Central memory CD8-positive, alpha-beta T cell (primary cell): ENCODE measurements around the gene TBR1.
A peak's percentile ranks its signal among the peaks of the same experiment; 100 is the strongest.

Experiments
- ATAC-seq: fragments of 150-1000 bp; cut with Tn5 transposase; replicated peaks from 2 replicates; pipeline ENCODE4 v1.10.0; 2022; ENCODE audit warnings: mild to moderate bottlenecking, moderate FRiP score, moderate number of reproducible peaks; ENCODE audit not compliant: poor library complexity, severe bottlenecking; ENCODE audit errors: extremely low read depth
- DNase-seq, 2 donors: peaks; one replicate each; pipeline ENCODE4 v3.0.0; 2021; ENCODE audit warnings: low spot score in 2 of 2
- H3K27ac Mint-ChIP-seq: one replicate; pipeline ENCODE4 v1.8.0; 2022; ENCODE audit warnings: low read depth, mild to moderate bottlenecking, moderate library complexity, mixed read lengths
- H3K27me3 Mint-ChIP-seq: one replicate; pipeline ENCODE4 v1.8.0; 2022; ENCODE audit warnings: mixed read lengths
- H3K36me3 Mint-ChIP-seq: one replicate; pipeline ENCODE4 v1.8.0; 2022; ENCODE audit warnings: mild to moderate bottlenecking, moderate library complexity, mixed read lengths; ENCODE audit not compliant: insufficient read depth
- H3K4me1 Mint-ChIP-seq: one replicate; pipeline ENCODE4 v1.8.0; 2022; ENCODE audit warnings: mixed read lengths
- H3K4me3 Mint-ChIP-seq: one replicate; pipeline ENCODE4 v1.8.0; 2022; ENCODE audit warnings: mild to moderate bottlenecking, moderate library complexity, mixed read lengths
- H3K9me3 Mint-ChIP-seq: one replicate; pipeline ENCODE4 v1.8.0; 2022; ENCODE audit warnings: mixed read lengths

Gene TBR1

GRCh38 chr2:161391737-161392506, 24.2 kb upstream of the TBR1 start:
- H3K36me3 Mint-ChIP-seq: peaks cover 21% of the 10 kb centered on the region
- ATAC-seq: no peak
- no peaks in the 10 kb centered on the region for H3K9me3 Mint-ChIP-seq

GRCh38 chr2:161400076-161400475, 16.0 kb upstream of the TBR1 start:
- DNase-seq (no peak), ATAC-seq (no peak)
- Mint-ChIP-seq H3K27ac (no peak overlapping the region), H3K36me3 (peaks cover 17% of the 10 kb centered on the region), H3K4me3 (no peak overlapping the region), H3K27me3 (no peaks in the 10 kb centered on the region), H3K9me3 (no peaks in the 10 kb centered on the region), H3K4me1 (no peaks in the 10 kb centered on the region)

More at GRCh38 chr2:161391737-161392506, 24.2 kb upstream of the TBR1 start:
- Mint-ChIP-seq H3K4me1 (no peaks in the 10 kb centered on the region), H3K27ac (no peak overlapping the region), H3K27me3 (no peaks in the 10 kb centered on the region), H3K4me3 (no peak overlapping the region)
- DNase-seq: no peak

GRCh38 chr2:161402297-161402696, 13.8 kb upstream of the TBR1 start:
- H3K4me3 Mint-ChIP-seq: no peak overlapping the region
- H3K27me3 Mint-ChIP-seq: no peaks in the 10 kb centered on the region
- no peaks in the 10 kb centered on the region for H3K4me1 Mint-ChIP-seq
- no peaks in the 10 kb centered on the region for H3K9me3 Mint-ChIP-seq
- DNase-seq (no peak), ATAC-seq (no peak)
- peaks cover 8% of the 10 kb centered on the region for H3K36me3 Mint-ChIP-seq
- H3K27ac Mint-ChIP-seq: no peak overlapping the region

- Mint-ChIP-seq H3K4me3 (no peak overlapping the region), H3K4me1 (no peaks in the 10 kb centered on the region), H3K27me3 (no peaks in the 10 kb centered on the region), H3K27ac (no peak overlapping the region), H3K36me3 (peaks cover 9% of the 10 kb centered on the region), H3K9me3 (no peaks in the 10 kb centered on the region)
- no peak for ATAC-seq
- DNase-seq: no peak
Observed at GRCh38 chr2:161406316-161406715, 9.8 kb upstream of the TBR1 start.

- no peak for ATAC-seq
Observed at GRCh38 chr2:161407597-161407996, 8.5 kb upstream of the TBR1 start.

DNA sequence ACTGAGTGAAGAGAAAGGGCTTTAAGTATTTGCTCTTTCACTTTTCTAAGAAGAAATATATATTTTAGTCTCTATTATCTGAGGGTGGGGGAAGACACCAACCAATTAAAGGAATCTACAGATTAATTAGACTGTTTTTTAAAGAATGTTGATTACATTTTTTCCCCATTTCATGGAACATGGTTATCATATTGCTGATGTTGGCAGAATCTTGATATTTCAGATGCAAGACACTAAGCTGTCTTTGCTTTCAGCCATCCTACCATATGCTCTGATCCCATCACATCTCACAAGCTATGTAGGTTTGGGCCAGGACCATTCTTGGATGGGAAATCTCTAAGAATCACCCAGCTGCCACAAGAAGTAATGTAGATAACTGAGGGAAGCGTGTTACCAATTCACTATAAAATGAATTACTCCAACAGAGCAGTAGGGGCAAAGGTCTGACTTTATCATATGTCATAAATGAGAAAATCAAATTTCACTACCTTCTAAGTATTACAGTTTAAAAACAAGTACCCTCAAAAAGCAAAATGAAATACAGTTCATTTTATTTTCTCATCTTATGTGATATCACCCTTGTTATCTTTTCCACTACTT, 6.7 kb upstream of the TBR1 start:
- no peak overlapping the region for H3K27ac Mint-ChIP-seq
- peaks cover 9% of the 10 kb centered on the region for H3K27me3 Mint-ChIP-seq
- H3K4me1 Mint-ChIP-seq: no peaks in the 10 kb centered on the region
- DNase-seq (no peak), ATAC-seq (no peak)
- peaks cover 5% of the 10 kb centered on the region for H3K36me3 Mint-ChIP-seq
- H3K4me3 Mint-ChIP-seq: no peak overlapping the region
- H3K9me3 Mint-ChIP-seq: no peaks in the 10 kb centered on the region

More at GRCh38 chr2:161407597-161407996, 8.5 kb upstream of the TBR1 start:
- Mint-ChIP-seq H3K4me1 (no peaks in the 10 kb centered on the region), H3K27ac (no peak overlapping the region), H3K4me3 (no peak overlapping the region), H3K9me3 (no peaks in the 10 kb centered on the region), H3K36me3 (peaks cover 8% of the 10 kb centered on the region), H3K27me3 (no peaks in the 10 kb centered on the region)
- DNase-seq: no peak

DNA sequence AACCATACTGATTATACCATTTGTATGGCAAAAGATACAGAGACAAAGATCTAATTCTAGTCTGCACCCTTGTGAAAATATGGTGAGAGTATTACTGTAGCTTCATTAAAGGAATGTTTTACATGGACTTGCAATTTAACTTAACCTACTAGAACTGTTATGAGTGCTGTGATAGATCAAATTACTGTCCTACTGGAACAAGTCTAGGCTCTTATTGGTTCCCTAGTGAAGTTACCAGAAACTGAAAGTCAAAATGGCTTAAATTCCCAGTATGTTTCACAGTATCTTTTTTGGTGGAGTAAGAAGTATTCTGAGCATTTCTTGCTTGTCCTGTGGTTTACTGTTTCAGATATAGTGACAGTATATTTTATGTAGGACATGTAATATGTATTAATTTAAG, 3.8 kb upstream of the TBR1 start:
- Mint-ChIP-seq H3K36me3 (peaks cover 5% of the 10 kb centered on the region), H3K9me3 (no peaks in the 10 kb centered on the region), H3K27me3 (peaks cover 38% of the 10 kb centered on the region), H3K4me3 (no peak overlapping the region), H3K27ac (no peak overlapping the region), H3K4me1 (peaks cover 26% of the 10 kb centered on the region)
- ATAC-seq (no peak), DNase-seq (no peak)

- no peak for DNase-seq
- Mint-ChIP-seq H3K9me3 (no peaks in the 10 kb centered on the region), H3K27ac (no peak overlapping the region), H3K4me3 (peak overlapping the region; percentile 64), H3K27me3 (peaks cover 57% of the 10 kb centered on the region), H3K36me3 (peaks cover 3% of the 10 kb centered on the region), H3K4me1 (peaks cover 41% of the 10 kb centered on the region)
- peak; percentile 41 for ATAC-seq
Observed at GRCh38 chr2:161414042-161415033, 1.8 kb upstream of the TBR1 start.

GRCh38 chr2:161415034-161415986, 787 bp upstream of the TBR1 start:
- Mint-ChIP-seq H3K9me3 (no peaks in the 10 kb centered on the region), H3K36me3 (peaks cover 3% of the 10 kb centered on the region), H3K4me1 (peaks cover 42% of the 10 kb centered on the region), H3K27me3 (peaks cover 67% of the 10 kb centered on the region), H3K4me3 (peak overlapping the region; percentile 58), H3K27ac (no peak overlapping the region)
- peak; percentile 31 for ATAC-seq
- no peak for DNase-seq

DNA sequence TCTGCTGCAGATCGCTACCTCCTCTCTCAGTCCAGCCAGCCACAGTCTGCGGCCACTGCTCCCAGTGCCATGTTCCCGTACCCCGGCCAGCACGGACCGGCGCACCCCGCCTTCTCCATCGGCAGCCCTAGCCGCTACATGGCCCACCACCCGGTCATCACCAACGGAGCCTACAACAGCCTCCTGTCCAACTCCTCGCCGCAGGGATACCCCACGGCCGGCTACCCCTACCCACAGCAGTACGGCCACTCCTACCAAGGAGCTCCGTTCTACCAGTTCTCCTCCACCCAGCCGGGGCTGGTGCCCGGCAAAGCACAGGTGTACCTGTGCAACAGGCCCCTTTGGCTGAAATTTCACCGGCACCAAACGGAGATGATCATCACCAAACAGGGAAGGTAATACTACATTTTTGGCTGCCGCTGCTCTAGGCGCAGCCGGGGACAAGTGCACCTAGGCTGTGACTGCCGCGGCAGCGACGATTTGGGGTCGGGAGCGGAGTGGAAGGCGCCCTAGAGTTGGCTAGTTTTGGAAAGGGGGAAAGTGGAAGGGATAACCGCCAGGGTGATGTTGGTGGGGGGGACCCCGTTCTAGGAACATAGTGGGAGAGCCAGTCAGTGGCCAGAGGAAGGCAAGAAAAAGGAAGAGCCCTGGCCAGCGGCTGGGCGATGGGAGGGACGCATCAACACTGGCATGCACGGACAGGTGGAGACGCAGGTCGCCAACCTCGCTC, 776 bp downstream of the TBR1 start:
- Mint-ChIP-seq H3K4me1 (peaks cover 42% of the 10 kb centered on the region), H3K4me3 (peak overlapping the region; percentile 58), H3K9me3 (no peaks in the 10 kb centered on the region), H3K27me3 (peaks cover 83% of the 10 kb centered on the region), H3K27ac (no peak overlapping the region), H3K36me3 (no peaks in the 10 kb centered on the region)
- ATAC-seq (no peak), DNase-seq (no peak)
